GM18867 (cell line): ENCODE data around the gene SALL4.
"Not testable (repeated sequence)": the region's sequence is repeated elsewhere in the genome, so short reads cannot be mapped to it uniquely, and the experiment has no call there.

Source experiments
- ATAC-seq: cut with Tn5 transposase; IDR thresholded peaks from one replicate; pipeline ENCODE4 v1.9.1; 2021; ENCODE audit warnings: mild to moderate bottlenecking, moderate library complexity; ENCODE audit not compliant: unreplicated experiment

The SALL4 gene

DNA sequence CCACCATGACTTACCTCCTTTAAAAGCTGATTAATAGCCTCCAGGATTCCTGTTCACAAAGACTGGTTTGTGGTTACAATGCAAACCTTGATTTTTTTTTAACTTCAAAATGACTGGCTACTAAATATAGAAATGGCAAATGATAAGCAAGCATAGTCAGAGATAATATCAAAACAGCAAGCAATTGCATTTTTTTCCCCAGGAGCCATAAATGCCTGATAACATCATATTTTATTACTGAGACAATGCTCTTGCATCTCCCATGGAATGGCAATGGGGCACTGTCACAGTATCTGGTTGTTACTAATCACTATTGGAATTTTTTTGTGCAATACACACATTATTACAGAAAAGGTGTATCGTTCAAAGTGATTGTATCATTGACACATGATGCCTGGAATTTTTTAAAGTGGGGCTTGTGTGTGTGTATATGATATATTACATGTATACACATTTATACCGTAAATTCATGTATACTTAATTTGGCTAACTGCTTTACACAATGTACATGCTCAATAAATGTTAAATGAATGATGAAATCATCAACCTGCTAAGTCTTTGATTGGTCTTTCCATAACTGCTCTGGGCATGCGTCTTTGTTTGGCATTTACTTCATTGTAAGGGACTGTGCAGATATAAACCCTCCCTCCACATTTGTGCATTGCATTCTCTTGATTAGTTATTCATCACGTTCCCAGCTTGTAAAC, 980 bp upstream of the SALL4 start:
- no peak for ATAC-seq

DNA sequence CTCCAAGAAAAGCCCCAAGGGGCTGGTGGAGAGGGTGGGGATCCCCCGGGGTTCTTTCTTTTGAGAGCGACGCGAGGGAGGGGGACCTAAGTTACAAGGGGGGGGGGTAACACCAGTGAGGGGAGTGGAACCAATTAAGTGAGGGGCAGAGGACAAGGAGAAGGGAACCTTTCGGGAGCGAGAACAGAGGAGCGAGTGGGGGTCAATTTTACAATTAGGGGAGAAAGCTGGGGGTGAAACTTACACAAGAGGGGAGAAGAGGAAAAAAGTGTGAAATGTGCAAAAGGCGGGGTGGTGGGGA, 548 bp downstream of the SALL4 start:
- no peak for ATAC-seq

DNA sequence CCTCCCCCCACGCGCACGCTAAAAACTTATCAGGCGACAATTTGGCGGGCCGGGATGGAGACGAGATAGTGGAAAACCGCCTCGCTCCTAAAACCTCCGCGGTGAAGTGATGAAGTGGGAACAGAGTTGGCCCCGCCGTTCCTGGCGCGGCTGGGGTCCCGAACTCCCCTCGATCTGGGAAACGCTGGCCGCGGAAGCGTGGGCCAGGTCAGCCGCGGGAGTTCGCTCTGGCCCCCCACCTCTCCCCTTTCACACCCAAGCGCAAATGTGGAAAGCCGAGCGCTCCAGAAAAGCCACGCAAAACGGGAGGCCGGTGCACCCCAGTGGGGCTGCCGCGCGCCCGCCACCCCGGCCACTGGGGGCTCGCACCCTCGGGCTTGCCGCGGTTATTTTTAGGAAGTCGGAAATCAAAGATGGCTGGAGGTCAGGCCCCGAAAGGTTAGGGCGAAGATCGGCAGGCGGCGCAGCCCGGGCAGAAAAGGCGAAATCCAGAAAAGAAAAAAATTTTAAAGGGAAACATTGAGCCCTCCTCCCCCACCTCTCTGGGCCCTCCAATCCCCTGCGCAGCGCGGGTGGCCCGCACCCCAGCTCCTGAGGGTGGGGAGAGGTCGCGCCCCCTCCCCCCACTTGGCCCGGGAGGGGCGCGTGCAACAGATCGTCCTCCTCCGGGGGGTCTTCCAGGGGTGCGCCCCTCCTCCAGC, 1.0 kb downstream of the SALL4 start:
- no peak for ATAC-seq

DNA sequence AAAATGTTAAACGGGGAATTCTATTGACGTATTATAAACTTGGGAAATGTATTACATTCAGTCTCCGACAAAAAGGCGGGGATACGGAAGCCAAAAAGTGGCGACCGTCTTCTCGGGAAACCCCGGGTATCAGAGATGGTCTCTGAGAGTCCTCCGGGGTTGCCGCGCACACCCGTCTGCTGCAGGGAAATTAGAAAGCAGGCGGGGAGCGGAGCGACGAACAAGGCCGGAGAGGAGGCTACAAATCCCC, 1.5 kb downstream of the SALL4 start:
- ATAC-seq, result no peak

DNA sequence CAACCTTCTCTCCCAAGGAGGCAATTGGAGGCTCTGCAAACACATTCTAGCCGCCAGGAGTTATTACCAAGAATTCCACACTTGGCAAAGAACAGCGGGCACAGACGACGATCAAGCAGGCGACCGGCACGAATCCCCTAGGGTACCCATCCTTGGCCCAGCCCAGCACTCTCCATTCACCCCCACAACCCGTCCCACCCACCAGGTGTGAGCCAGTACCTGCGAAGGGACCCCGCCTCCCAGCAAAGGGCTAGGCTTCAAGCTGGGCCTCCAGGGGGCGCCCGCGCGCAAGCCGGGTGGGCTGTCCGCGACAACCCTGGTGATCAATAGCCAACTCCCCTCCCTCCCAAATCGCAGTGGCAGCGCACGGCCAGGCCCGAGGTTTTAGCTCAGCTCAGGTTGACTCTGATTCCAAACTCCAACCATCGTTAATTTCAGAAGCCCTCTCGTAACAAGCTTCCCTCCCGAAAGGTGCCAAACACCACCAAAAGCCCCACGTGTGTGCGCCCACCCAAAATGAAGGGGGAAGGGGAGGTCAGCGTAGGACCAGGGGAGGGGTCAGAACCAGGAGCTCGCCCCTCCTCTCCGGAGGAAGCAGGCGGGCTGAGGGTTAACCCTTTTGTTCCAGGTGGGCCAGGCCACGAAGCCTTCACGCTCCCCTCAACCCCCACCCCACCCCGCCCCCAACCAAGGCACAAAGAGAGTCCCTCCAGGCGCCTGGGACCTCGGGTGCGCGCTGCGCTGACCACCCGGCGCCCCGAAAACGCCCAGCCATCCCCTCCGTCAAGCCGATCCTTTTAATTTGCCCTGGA, 2.1 kb downstream of the SALL4 start:
- ATAC-seq, result no peak

DNA sequence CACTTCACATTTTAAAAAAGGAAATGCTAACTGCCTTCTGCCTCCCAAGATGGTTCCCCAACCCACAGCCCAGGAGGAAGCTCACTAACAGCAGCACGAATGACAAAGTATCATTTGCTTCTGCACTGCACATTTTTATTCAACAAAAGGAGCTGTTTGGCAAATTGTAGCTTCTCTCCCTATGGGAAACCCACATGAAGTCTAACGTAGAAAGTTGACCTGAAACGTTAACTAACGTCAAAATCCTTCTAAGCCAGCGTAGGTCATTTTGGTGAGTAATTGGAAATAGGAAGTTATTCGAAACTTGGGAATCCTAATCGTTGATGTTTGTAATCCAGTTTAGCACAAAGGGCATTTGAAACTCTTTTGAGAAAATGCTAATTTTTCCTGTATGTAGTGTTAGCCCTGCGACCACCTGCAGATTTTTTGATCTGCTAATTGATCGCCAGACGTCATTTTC, 2.9 kb downstream of the SALL4 start:
- ATAC-seq, result no peak

DNA sequence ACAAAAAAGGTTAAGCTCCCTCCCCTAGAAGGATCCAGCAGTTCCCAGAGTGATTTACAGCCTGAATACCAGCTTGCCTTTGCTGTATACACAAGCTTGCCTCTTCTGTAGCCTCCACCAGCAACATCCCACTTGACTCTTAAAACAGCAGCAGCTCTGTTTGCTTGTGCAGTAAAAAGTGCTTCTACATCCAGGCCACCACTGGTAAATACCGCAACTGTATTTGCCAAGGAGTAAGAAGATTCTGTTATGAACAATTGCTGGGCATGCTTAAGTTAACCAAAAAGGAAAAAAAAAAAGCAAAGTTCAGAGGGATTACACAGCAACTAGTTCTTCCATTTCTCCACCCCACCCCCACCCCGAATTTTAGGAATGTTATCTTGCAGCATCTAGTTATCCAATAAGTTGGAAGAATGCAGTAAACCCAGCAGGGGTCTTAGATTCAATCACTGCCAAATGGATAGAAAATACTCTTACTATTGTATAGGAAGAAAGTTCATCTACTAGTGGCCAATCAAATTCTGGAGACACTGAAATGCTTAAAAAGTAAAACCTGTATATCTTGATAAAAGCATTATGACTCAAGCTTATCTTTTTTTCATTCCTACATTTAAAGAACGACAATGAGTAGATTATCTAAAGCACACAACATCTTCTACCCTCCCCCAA, 4.8 kb downstream of the SALL4 start:
- ATAC-seq, result no peak

DNA sequence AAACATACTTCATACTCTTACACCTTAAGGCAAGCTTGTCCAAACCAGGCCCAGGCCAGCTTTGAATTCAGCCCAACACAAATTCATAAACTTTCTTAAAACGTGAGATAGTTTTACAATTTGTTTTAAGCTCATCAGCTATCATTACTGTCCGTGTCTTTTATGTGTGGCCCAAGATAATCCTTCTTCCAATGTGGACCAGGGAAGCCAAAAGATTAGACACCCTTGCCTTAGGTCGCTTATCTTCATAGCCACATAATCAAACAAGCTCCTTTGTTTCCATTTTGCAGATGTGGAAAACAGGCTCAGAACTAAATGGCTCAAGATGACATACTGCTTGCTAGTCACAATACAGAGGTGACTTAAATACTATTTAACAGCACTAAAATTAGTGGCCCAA, 6.0 kb downstream of the SALL4 start:
- no peak for ATAC-seq

DNA sequence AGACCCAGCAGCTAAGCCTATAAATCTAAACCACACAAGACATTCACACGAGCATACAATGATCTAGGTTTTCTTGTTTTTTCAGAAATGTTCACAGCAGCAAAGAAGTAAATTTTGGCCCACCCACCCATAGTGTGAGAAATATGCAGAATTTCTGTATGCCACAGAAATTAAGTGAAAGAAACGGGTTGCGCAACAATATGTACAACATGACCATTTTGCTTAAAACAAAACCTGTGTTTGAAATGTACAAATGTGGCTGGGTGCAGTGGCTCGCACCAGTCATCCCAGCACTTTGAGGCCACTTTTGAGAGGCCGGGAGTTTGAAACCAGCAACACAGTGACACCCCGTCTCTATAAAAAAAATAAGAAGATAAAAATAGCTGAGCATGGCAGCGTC, 9.4 kb downstream of the SALL4 start:
- no peak for ATAC-seq

DNA sequence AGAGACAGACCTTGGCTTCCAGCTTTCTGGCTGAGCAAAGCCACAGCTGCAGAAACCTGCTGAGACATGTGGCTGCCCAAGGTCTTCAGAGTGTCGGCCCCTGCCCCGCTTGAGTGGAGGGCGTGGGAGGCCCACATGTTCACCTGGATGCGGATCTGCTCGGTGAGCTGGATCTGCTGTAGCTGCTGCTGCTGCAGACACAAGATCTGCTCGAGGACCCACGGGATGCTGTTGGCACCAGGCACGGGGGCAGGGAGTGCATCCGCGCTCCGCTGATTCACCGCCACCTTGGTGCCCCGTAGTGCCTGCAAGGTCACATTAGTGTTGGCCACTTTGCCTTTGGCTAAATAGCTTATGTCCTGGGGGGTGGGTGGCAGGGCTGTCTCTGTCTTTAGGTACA, 10.7 kb downstream of the SALL4 start:
- ATAC-seq, result no peak

DNA sequence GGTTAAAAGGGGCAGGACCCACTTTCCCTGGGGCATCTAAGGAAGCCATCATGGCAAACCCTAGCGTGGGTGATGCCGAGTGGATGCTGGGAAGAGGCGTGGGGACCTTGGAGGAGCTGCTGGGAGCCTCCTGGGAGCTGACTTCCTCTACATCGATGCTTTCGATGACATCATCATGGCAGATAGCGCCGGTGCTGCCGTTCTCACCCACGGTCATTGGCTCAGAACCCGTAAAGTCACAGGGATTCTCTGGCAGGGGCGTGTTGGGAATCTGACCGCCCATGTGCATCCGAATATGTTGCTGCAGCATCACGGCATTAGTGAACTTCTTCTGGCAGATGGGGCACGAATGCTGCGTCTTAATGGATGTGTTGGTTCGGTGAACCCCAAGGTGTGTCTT, 12.1 kb downstream of the SALL4 start:
- no peak for ATAC-seq

DNA sequence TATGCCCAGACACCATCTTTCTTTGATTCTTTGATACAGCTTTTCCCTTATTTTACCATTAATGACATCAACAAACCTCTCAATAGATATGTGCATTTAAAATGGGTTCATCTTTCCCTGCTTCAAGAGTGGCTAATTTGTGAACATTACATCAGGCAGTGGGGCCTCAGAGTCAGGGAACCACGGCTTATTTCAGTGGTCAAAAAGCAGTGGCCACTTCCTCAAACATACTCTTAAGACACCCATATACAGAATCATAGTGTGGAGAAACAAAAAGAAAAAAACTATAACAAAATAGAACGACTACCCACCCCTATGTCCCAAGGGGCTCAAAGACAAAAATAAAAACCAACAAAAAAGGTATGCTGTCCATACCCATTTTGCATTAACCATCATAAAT, 12.9 kb downstream of the SALL4 start:
- no peak for ATAC-seq

DNA sequence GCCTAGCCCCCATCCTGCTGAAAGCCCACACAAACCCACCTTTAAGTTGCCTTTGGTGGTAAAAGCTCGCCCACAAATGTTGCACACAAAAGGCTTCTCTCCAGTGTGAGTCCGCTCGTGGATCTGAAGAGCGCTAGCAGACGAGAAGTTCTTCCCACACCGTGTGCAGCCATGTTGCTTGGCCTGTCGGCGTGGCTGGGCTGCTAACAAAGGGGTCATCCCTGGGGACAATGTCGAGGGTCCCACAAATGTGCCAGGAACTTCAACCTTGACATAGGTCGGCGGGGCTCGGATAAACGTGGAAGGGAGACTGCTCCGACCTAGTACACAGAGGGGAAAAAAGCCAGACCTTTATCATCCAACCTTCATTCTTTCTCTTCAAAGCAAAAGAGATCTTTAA, 13.5 kb downstream of the SALL4 start:
- no peak for ATAC-seq

DNA sequence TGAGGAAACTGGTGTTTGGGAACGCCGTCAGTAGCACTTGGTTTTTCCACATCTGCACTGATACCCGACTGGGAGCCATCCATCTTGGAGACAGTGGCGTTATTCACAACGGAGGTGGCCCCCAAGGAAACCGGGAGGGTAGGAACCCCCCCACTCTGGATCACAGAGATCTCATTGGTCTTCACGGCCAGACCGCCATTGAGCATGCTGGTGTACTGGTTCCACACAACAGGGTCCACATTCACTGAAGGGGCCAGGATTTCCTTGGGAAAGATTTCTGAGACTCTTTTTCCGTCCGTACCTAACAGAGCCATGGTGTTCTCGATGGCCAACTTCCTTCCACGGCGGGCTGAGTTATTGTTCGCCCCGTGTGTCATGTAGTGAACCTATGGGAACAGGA, 18.0 kb downstream of the SALL4 start:
- ATAC-seq, result no peak

DNA sequence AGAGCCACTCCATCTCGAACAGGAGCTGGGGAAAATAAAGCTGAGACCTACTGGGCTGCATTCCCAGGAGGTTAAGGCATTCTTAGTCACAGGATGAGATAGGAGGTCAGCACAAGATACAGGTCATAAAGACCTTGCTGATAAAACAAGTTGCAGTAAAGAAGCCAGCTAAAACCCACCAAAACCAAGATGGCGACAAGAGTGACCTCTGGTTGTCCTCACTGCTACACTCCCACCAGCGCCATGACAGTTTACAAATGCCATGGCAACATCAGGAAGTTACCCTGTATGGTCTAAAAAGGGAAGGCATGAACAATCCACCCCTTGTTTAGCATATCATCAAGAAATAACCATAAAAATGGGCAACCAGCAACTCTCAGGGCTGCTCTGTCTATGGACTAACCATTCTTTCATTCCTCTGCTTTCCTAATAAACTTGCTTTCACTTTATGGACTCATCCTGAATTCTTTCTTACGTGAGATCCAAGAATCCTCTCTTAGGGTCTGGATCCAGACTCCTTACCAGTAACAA, 24.0 kb downstream of the SALL4 start:
- ATAC-seq, result not testable (repeated sequence)

DNA sequence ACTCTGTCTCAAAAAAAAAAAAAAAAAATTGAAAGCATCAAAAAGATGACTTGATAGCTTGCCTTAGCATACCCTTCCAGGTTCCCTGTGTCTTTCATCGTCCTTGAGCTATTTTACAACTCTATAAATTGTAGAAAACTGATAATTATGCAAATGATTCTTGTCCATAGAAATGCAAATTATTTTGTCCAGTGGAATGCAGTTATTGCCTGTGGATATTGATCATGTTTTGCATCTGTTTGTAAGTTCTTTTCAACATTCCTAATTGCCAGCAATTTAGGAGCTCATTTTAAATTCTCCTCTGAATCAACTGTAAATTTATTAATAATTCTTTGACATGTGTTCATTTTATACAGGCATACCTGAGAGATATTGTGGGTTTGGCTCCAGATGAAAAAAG, 27.1 kb downstream of the SALL4 start:
- no peak for ATAC-seq

DNA sequence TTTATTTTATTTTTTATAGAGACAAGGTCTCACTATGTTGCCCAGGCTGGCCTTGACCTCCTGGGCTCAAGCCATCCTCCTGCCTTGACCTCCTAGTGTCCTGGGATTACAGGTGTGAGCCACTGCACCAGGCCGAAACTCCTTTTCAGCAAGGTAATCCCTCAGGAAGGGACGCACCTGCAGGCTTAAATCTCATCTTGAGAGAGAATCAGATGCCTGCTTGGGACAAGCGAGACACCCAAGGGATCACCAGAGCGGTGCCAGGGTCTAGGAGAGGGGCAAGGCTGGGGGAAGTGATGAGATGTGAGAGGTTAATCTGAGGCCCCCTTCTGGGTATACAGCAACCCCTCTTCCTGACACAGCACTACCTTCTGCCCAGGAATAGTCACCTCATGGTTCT, 30.1 kb downstream of the SALL4 start:
- ATAC-seq, result no peak

DNA sequence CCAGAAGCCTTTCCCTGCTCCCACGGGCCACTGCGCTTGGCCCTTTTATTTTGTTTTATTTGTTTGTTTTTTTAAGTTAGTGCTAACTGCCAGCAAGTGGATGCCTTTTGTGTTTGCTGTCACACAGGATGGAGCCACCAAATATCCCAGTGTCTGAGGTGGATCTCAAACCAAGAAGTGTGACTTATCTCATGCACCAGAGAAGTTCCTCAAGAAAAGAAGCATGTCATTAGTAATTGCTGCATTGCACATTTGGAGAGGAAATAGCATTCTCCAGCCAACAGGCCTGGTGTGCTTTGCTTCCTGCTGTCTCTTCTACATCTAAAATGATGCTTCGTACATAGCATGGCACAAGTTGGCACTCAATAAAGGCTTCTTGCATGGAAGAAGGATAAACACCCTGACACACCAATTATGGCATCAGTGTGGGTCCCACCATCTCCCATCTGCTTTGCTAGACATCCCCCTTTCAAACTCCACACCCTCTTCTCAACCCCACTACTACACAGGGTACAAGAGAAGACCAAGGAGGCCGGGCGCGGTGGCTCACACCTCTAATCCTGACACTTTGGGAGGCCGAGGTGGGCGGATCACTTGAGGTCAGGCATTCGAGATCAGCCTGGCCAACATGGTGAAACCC, 32.2 kb downstream of the SALL4 start:
- no peak for ATAC-seq

DNA sequence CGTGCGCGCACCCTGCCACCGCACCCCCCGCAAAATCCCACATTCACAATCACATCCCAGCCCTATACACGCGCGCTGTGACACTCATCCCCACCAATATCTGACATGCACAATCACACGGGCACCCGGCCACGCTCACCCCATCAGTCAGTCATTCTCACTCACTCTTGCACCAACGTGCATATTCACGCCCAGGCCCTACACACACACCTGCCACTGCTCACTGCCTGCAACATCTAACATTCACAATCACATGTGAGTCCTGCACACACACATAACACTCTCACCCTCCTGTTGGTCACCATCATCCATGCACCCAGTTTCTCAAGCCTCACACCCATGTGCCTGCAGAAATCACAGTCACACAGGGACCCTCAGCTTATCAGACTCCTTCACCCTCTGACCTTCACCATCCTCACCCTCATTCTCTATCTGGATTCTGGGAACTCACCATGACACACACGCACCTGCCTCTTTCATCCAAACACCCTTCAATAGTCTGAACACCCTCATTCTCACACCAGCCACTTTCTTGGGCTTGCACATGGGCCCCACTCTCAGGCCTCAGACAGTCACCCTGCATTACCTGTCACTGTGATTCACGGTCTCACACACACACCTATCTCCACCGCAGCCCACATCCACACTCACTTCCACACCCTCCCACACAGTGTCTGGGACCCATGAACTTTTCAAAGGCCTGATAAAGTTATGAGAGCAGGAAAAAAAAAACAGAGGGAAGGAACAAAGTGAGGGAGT, 33.4 kb downstream of the SALL4 start:
- ATAC-seq, result no peak
